B cell (primary cell): ENCODE data around the gene NUDCD3.

Source experiments
- CTCF ChIP-seq: fragments of 200-600 bp; IDR thresholded peaks from one replicate; pipeline ENCODE4 v1.8.0; 2022; ENCODE audit warnings: antibody characterized with exemption, mild to moderate bottlenecking
- EZH2 ChIP-seq: IDR thresholded peaks from 2 replicates; pipeline ENCODE4 v1.6.1; 2012; ENCODE audit warnings: borderline replicate concordance, low read depth, mild to moderate bottlenecking, moderate library complexity, low read length; ENCODE audit not compliant: insufficient read depth, poor library complexity, severe bottlenecking

- no peak for TF ChIP-seq CTCF
- no peak for TF ChIP-seq EZH2
Observed at GRCh38 chr7:44533301-44534055, 43.0 kb upstream of the NUDCD3 start.
